HG03039 (cell line): ENCODE results near the gene ABHD16A.

ENCODE experiments used
- ATAC-seq: cut with Tn5 transposase; IDR thresholded peaks from one replicate; pipeline ENCODE4 v1.9.1; 2021; ENCODE audit warnings: mild to moderate bottlenecking, moderate library complexity; ENCODE audit not compliant: unreplicated experiment

The ABHD16A gene

DNA sequence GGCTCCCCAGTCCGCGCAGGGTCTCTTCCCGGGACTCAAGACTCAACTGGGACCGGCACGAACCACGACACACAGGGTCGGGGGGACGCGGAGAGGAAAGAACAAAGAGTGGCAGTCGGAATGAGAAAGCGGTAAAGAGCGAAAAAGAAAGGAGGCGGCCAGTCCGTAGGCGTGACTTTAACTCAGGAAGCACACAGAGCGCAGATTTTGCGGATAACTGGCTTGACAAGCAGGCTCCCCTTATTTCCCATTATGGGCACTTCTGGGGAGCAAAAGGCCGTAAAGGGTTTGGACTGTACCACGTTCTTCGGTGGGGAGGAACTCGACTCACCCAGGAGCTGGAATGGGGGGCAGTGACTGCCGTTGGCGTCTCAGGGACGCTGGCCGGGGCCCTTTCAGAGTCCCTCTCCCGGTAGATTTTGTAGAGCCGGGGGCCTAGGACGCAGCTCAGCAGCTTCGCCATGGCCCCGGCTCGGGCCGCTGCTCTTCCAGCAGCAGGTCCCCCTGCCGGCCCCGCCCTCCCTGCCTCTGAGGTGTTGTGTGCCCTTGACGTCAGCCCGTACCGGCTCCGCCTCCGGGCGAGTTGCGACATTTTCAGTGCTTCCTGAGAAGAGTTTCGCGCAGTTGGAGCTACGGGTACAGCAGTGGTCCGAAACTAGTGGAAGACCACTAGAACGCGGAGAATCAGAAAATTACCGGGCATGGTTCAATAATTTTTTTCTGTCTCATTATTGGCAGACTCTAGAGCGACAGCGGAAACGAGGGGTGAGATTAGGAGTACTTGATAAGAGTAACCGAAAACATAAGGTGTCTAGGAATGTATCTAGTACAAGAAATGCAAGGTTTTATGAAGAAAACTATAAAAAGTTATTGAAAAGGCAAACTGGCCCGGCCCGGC lies at the start of gene ABHD16A:
TSS of gene ABHD16A (minus strand) at position 506 of the 898 bp plus-strand sequence. CDS start at position 463, 43 bp downstream.
- peak; percentile 86 for ATAC-seq

DNA sequence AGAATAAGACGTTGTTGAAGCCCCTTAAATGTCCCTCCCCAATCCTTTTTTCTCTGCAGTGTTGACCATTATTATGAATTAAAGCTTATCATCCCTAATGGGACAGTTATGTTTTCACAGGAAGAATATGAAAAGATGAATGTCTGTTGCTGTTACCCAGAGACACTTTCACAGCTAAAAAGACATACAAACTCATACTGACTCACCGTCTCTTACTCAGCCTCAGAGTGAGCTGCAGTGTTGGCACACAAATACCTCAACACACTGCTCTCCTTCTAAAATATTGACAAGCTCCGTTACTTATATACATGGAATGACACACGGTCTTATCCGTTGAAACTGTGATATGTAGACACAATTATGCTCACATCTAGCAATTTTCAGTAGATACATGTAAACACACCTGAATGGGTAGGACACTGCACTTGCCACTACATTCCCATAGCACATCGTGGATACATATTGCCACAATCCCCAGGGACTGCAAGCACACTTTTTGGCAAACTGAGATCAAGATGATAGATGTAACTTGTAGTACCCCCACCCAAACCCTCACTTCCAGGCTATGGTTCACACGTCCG lies 49.7 kb upstream of the ABHD16A start:
- no peak for ATAC-seq

DNA sequence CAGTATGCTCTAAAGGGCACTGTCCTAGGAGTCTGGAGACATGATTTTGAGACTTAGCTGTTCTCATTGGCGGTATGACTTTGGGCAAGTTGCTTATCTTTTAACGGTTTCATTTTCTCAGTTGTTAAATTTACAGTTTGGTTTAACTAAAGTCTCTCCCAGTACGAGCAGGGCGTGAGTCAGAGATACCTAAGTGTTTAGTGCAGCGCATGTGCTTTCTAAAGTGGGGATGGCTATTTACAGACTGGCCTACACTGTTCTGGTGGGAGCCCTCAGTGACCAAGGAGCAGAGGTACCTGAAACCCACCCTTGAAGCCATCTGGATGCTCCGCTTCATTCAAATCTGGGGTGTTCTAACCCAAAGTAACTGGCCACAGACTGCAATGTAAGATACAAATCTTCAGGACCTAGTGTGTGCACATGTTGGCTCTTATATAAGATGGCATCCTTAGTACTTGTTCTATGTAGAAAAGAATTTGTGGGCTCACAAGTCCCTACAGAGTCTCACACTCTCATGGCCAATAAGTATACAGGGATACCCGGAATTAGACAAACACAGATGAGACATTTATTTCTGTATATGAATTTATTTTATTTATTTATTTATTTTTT lies 47.4 kb upstream of the ABHD16A start:
- no peak for ATAC-seq

DNA sequence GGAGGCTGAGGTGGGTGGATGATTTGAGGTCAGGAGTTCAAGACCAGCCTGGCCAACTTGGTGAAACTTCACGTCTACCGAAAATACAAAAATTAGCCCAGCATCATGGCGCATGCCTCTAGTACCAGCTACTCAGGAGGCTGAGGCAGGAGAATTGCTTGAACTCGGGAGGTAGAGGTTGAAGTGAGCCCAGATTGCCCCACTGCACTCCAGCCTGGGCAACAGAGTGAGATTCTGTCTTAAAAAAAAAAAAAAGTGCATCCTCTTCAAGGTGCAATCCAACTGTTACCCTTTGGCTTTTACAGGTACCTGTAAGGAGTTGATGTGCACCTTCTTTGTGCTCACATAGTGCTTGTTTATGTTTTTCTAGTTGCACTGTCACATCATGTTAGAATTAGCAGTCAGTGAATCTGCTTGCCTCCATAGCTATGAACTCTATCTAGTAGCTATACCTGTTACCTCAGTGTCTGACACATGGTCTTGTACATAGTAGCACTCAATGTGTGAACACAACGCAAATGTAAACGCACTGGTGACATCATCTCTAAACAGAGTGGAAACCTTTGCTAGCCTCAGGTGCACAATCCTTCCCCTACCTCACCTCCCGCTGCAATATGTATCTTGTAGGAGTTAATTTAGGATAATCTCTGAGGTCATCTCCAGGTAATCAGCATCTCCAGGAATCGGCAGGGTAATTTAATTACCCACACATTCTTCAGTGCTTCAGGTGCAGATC lies 46.3 kb upstream of the ABHD16A start:
- ATAC-seq = no peak

DNA sequence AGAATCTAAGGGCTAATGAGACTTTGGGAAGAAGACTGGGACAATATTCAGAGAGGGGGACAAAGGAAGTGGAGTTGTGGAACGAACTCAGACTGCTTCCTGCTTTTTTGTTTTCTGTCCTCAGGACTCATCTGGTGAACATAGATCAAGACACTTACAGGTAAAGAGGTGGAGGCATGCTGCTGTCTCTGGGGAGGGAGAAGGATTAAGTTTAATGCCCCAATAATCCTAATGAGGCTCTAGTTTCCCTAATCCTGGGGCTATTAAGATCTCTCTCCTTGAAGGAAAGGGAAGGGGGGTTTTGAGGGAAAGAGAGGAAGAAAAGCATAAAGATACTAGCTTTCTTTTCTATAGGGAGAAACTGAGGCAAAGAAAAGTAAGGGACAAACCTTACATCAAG lies 41.3 kb upstream of the ABHD16A start:
- ATAC-seq = no peak

DNA sequence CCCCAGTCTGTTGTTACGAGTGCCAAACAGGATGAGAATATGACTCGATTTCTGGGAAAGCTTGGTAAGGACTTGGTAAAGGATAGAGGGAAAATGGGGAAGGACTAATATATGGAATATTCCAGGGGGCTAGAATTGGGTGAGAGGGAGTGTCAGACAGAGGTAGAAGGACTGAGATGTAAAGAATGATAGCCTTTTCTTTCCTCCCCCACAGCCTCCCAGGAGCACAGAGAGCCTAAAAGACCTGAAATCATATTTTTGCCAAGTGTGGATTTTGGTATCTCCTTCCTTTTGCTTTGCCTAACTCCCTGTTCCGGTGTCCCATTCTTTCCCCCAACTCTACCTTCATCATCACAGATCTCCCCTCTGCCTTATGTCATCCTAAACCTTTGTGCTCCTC lies 39.8 kb upstream of the ABHD16A start:
- no peak for ATAC-seq

DNA sequence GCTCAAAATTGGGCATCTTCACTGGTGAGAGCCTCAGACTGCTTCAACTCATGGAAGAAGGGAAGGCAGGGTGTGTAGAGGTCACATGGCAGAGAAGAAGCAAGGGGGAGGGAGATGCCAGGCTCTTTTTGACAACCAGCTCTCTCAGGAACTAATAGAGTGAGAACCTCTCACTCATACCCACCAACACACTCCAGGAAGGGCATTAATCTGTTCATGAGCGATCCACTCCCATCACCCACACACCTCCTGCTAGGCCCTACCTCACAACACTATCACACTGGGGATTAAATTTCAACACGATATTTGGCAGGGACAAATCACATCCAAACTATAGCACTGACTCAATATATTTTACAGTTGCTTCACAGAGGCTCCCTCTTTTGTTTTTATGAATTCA lies 38.7 kb upstream of the ABHD16A start:
- ATAC-seq = no peak

DNA sequence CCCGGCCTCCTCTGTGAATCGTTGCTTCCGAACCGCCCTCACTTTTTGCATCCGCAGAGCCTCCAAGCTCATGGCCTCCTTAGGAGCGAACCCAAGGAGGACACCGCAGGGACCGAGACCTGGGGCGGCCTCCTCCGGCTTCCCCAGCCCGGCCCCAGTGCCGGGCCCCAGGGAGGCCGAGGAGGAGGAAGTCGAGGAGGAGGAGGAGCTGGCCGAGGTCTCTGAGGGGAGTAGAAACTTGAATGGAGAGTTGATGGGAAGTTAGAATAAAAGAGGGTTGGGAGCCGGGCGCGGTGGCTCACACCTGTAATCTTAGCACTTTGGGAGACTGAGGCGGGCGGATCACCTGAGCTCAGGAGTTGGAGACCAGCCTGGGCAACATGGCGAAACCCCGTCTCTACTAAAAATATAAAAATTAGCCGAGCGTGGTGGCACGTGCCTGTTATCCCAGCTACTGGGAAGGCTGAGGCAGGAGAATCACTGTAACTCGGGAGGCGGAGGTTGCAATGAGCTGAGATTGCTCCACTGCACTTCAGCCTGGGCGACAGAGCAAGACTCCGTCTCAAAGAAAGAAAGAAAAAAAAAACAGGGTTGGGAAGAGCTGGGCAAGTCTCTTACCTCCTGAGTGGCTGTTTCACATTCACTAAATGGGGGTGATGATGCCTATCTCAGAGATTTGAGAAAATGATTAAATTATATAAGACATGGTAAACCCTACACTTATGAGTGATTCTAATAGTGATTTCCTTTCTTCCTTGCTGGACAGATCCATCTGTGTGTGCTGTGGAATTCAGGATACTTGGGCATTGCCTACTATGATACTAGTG lies 37.5 kb upstream of the ABHD16A start:
- no peak for ATAC-seq

DNA sequence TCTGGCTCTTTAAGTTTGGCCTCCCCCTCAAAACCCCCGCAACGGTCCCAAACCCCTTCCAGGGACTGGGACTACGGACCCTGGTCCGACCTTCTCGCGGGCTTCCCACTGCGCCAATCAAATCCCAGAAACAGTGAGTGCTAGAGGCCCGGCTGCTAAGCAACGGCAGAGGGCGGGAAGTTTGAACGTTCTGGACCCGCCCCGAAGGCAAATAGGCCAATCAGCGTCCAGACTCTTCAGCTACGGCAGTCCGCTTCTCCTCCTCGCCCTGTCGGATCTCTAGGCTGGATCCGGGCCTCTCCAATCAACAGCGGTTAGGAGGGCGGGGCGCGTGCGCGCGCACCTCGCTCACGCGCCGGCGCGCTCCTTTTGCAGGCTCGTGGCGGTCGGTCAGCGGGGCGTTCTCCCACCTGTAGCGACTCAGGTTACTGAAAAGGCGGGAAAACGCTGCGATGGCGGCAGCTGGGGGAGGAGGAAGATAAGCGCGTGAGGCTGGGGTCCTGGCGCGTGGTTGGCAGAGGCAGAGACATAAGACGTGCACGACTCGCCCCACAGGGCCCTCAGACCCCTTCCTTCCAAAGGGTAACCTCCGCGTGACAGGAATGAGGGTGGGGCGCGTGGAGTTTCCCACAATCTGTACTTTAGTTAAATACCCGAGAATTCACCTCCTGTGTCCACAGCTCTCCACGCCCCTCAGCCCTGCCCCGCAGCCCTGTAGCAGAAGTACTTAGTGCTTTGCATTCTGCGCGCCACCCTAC lies 36.7 kb upstream of the ABHD16A start, which contains the start of gene MSH5:
TSS of gene MSH5 (plus strand) at position 367 of the 758 bp plus-strand sequence. CDS start 462 bp downstream, outside the sequence.
- ATAC-seq = peak; percentile 66

DNA sequence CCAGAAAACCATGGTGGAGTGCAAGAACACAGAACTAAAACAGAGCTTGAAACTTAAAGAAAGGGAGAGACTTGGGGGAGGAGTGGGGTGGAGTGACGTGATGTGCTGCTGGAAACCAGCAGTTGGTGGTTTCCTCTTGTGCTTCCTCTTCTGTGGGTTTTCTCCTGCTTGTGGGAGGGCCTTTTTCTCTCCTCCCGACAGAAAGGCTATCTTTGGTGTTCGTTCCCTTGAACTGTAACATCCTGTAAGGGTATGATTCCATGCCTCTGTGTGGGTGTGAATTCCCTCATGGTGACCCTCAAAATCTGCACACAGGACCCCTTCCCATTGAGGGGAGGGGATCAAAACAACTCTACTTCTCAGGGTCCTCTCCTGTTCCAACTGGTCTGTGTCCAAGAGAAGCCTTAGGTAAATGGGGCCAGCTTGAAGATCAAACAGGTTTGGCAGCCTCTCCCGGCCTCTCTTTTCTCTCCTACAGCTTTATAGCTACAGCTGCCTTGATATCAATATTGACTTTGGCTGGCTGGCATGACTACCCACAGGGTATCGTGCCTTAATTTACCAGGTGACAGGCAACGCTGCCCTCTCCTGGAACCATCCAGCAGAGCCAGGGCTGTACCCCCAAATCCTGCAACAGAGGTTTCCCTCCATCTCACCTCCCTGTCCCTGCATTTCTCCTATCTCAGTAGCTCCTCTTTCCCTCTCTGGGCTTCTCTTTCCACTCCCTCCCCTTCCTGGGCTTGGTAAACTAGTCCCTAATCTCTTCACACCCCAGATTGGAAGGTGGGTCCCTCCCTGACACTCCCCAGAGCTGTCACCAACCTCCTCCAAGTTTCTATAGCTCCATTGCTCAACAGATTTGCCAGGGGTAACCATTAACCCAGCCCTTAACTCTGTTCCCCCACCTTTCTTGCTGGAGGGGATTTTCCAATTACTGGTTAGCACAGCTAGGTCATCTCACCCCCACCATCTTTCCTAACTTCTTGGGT lies 35.2 kb upstream of the ABHD16A start:
- ATAC-seq = no peak

DNA sequence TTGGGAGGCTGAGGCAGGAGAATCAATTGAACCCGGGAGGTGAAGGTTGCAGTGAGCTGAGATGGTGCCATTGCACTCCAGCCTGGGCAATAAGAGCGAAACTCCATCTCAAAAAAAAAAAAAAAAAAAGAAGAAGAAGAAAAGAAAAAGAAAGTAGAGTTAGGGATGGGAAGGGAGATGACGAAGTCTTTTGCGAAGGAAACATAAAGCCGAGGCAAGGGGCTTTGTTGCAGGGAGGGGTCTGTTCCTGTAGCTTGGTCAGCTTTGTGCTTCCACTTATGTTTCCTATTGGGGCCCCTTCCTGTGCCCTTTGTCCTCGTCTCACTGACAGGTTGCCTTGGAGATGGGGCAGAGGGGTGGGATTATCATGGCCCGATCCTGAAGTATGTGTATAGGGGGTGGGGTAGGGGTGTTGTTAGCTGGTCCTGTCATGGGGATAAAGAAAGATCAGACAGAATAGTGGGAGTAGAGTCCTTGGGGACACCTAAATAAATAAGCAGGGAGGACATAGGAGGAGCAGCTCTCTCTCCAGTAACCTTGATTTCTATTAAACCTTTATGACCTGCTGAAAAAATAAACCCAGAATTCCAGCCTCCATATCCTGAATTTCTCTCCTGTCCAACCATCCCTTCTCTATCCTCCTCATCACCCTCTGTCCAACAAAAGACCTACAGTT lies 34.3 kb upstream of the ABHD16A start:
- no peak for ATAC-seq

DNA sequence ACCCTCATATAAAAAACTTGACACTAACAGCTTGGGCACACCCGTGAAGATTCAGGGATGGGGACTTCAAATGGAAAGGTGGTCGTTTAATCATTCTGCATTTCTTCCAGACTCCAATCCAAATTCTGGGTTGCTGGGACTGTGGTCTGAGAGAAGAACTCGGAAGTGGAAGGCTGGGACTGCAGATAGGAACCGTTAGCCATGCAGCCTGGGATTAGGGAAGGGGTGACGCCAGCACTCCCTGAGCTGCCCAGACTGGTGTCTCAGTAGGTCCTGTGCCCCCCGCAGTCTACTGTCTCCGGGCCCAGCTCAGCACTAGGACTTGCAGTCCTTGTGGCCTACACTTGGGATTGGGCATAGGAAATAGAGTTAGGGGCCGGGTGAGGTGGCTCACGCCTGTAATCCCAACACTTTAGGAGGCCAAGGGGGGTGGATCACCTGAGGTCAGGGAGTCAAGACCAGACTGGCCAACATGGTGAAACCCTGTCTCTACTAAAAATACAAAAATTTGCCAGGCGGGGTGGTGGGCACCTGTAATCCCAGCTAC lies 33.7 kb upstream of the ABHD16A start:
- no peak for ATAC-seq

DNA sequence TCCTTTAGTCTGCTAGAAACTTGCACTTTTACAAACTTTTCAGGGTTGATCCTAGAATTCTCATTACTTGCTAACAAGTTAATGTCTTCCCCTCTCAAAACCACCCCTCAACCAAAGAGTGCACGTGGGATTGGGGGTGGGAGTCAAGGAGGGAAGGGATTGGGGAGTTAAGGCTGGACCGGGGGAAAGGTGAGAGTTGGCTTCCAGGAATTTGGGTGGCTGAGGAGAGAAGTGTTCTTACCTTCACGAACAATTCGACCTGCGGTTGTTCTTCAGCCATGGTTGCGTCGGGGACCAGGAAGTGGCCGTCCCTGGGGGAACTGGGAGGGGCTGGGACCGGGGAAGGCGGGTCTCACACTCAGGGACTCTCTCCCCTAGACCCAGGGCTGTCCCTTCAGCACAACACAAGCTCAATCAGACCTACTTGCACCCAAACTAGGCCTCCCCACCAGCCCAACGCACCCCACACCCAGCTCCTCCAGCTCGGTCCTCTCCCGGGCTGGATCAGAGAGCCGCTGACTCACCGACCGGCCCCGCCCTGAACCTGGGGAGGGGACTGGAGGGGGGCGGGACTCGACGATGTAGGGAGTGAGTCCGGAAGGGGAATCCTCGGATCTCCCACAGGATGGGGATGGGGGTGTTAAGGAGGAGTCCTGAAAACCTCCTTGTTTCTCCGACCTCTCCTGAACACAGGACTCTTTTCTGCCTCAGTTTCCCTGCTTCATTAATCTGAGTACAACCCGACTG lies 33.1 kb upstream of the ABHD16A start, which contains the start of gene CLIC1:
TSS of gene CLIC1 (minus strand) at position 510 of the 747 bp plus-strand sequence. CDS start at position 280, 230 bp downstream.
- ATAC-seq = no peak

DNA sequence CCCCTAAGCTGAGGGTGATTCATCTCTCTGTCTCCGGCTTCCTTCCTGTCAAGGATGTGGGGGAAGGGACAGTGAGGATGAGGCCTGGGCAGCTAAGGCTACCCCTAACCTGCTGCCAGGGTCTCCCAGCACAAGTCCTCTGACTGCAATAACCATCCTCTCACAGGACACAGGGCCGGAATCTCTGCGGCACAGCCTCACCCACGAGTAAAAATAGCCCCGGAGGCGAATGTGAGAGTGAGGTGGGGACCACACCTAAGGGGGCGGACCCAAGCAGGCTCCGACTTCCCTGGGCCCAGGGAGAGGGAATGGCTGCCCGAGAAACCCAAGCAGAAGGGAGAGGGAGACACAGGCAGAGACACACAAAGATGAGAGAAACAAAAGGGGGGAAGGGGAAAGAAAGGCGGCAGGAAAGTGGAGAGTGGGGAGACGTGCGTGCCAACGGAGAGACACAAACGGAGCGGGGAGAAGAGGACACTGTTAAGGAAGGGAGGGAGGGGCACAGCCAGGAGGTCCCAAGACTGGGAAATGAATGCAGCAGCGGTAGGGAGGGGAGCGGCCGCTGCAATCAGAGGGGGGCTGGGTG lies 31.8 kb upstream of the ABHD16A start:
- no peak for ATAC-seq

DNA sequence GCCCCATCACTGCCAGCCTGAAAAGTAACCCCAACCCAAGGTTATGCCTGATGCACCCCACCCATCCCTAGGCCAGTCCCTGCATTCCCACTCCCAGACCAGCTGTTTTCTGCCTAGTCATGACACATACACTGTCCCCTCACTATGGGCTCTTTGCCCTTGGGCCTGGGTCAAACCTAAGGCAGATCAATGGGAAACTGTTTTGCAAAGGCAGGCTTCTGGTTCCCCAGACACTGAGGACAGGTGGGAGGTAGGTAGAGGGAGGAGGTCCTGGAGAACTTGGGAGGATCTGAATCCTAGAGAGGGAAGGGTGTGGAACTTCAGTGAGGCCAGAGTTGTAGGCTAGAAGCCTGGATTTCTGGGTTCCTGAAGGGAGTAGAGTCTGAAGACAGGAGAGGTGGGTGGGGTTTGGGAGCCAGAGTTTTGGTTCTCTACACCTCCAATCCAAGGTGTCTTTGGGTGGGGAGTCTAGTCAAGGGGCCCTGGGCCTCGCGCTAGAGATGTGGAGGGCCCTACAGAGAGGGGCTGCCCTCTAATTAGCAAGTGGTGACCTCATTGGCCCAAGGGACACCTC lies 31.2 kb upstream of the ABHD16A start:
- ATAC-seq = no peak

DNA sequence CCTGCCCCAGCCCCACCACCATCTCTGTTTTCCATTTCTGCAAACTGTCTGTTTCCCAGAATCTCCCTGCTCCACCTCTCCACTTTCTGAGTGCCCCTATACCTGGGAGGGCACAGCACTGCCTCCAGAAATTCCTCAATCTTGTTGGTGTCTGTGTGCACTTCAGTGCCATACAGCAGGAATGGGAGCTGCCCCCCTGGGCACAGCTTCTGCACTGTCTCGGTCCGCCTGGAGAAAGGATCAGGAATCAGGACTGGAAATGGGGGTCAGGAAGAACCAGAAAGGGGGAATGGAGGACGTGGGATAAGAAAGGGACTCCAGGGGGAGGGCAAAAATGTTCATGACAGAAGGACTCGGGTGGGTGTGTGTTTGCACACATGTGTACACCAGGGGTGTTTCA lies 30.6 kb upstream of the ABHD16A start:
- no peak for ATAC-seq
